GM19438 (cell line): ENCODE results near the gene VAMP3.
A peak's percentile ranks its signal among the peaks of the same experiment; 100 is the strongest.
"Not testable (repeated sequence)": the region's sequence is repeated elsewhere in the genome, so short reads cannot be mapped to it uniquely, and the experiment has no call there.

Source experiments
- ATAC-seq: cut with Tn5 transposase; IDR thresholded peaks from one replicate; pipeline ENCODE4 v1.9.1; 2021; ENCODE audit warnings: low read depth; ENCODE audit not compliant: unreplicated experiment

Gene VAMP3

GRCh38 chr1:7767176-7767575 lies 3.9 kb upstream of the VAMP3 start:
- ATAC-seq, result no peak

GRCh38 chr1:7768583-7768982 lies 2.5 kb upstream of the VAMP3 start:
- ATAC-seq, result no peak

DNA sequence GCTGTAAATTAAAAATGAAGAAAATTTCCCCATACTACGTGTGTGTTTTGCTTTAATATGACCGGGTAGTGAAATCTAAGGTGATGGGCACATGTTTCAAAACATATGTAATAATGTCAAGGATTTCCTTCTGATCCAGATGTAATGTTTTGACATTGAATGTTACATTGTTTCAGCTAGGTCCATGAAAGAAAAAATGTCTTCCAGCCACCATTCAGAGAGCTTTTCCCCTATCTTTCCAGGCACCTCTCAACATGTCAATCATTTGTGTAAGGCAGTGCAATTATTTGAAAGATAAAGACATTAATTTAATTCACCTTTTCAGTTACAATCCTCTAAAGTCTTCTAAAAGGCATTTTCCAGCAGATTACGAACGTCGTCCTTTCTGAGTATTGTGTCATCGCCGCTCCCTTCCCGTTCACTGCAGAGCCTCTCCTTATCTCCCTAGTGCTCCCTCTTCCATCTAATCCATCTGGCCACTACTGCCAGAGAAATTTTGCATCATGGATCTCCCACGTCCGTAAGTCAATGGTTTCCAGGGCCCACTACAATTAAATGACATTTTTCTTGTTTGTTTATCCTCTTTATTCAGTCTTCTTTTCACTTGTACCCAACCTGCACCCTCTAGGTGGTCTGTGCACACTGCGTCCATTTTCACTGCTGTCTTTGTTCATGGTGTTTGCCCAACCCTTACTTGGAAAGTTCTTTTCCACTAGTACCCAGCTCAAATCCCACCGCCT lies 1.3 kb upstream of the VAMP3 start:
- no peak for ATAC-seq

DNA sequence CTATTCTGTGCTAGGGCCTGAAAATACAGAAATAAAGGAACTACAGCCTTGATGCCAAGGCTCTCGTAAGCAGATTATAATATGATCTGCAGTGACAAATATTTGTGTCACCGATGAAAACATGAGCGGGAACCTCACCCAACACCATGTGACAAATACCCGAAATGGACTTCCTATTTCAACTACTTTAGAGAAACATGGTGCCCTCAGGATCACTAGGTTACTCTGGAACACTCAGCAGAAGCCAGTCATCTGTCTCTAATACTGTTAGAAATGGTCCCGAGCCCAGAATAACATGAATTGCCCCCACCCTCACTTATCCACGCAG lies 463 bp upstream of the VAMP3 start:
- ATAC-seq, result peak; percentile 7

DNA sequence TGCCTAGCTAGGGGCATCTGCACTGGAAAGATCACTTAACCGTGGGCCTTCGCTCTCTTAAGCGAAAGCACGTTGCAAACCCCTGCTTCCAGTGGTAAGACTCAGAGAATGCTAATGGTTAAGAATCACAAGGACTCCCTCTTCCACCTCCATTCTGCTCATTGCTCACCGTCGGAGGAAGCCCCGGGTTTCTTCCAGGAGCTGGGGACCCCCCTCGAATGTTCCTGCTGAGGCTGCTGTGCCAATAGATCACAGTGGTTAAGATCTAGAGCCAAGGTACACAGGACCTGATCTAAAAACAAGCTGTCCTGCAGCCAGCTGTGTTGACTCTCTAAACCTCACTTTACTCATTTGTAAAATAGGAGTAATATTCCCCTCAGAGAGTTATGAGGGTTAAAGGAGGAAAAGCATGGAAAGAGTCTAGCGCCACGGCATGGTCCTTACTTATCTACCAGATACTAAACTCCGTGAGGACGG lies 765 bp downstream of the VAMP3 start:
- no peak for ATAC-seq

DNA sequence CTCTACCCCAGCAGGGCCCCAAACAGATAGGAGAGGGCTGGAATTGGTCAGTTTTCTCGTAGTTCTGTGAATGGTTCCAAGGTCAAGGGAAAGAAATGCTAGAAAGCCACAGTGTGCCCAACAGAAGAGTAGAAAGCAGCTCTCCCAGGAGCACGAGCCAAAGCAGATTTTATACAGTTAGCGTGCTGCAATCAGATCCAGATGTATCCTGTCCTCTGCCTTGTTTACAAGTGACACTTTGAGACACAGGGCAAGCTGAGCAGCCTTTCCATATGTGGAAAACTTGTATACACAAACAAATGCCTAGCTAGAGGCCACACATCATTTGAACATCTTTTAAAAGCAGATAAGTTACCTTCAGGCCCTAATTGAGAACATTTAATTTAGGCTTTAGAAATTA lies 6.5 kb downstream of the VAMP3 start:
- ATAC-seq, result no peak

- no peak for ATAC-seq
Observed at GRCh38 chr1:7778133-7778628, 7.1 kb downstream of the VAMP3 start.

- ATAC-seq, result no peak
Observed at GRCh38 chr1:7780976-7781375, 9.9 kb downstream of the VAMP3 start.

- no peak for ATAC-seq
Observed at GRCh38 chr1:7781501-7781900, 10.4 kb downstream of the VAMP3 start.

DNA sequence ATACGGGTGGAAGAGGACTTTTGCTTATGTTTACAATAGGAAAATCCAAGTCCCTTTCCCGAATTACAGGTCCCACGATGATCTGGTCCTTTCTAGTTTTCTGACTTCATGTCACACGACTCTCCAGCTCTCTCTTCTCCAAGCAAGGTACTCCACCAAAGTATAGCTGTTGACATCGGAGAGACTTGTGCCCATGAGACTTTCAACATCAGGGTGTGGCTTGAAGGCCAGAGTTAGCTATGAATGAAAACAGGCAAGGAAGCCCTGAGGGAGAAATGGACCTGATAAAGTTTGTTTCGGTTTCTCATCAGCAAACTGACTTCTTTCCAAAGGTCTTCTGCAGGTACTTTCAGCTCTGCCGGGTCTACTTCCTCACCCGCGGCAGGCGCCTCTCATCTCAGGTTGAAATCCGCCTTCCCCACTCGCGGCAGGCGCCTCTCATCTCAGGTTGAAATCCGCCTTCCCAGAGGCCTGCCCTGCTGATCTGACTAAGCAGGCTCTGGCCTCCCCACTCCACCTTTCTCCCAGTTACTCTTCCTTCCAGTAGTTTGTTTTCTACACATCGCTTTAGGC lies 10.9 kb downstream of the VAMP3 start:
- ATAC-seq, result no peak

GRCh38 chr1:7783178-7783711 lies 12.1 kb downstream of the VAMP3 start:
- ATAC-seq, result no peak

- ATAC-seq, result peak; percentile 83
Observed at GRCh38 chr1:7783826-7784491, 12.9 kb downstream of the VAMP3 start, which contains the start of gene PER3. PER3 (plus strand) TSS chr1:7784291; CDS start chr1:7784878, 587 bp downstream.

DNA sequence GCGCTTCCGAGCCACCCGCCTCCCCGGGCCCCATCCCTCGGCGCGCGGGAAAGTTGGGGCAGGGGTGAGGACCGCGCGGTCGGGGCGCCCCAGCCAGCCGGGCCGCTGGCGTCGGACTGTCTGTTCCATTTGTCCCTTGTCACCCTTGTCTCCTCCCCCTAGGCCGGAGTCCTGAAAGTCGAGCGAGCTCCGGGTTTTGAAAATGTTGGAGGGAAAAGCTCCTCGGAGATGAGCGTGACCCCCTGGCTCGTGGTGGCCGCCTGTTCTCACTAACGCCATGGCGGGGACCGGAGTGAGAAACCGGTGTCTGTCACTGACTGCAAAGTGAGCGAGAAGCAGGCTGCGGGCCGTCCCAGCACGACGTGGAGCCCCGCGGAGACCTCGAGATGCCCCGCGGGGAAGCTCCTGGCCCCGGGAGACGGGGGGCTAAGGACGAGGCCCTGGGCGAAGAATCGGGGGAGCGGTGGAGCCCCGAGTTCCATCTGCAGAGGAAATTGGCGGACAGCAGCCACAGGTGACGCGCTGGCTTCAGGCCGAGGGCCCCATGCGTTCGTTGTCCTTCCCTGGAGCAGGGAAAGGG lies 13.5 kb downstream of the VAMP3 start:
- ATAC-seq, result no peak

DNA sequence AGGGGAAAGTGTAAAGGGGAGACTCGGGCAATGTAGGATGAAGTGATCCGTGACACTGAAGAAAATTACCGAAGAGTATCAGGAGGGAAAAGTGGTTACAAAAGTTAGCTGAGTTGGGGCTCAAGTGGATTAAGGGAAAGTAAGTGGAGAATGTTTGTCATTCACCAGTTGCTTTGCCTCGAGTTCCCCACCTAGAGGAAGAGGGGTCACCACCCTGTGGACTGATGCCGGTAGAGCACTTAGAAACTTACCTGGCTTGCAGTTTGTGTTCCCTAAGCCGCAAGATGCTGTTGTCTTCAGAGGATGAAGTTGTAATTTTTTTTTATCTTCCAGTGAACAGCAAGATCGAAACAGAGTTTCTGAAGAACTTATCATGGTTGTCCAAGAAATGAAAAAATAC lies 14.0 kb downstream of the VAMP3 start:
- no peak for ATAC-seq

DNA sequence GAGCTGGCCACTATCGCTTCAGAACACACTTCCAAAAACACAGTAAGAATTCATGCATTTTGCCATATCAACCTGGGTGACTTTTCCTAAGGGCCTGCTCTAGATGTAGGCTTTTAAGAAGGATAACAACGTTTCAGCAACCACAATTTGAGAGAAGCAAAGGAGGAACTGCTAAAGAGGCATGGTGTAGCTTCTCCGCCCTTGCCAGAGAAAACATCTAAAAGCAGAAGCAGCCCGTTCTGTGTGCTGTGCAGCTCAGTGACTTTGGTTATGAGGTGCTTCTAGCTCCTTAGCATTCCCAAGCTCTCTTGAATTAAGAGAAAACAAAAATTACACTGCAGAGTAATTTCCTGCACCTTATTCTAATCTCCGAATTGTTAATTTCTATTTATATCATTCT lies 15.7 kb downstream of the VAMP3 start:
- ATAC-seq, result no peak

GRCh38 chr1:7789828-7790227 lies 18.7 kb downstream of the VAMP3 start:
- ATAC-seq, result no peak

GRCh38 chr1:7791027-7791426 lies 19.9 kb downstream of the VAMP3 start:
- not testable (repeated sequence) for ATAC-seq

DNA sequence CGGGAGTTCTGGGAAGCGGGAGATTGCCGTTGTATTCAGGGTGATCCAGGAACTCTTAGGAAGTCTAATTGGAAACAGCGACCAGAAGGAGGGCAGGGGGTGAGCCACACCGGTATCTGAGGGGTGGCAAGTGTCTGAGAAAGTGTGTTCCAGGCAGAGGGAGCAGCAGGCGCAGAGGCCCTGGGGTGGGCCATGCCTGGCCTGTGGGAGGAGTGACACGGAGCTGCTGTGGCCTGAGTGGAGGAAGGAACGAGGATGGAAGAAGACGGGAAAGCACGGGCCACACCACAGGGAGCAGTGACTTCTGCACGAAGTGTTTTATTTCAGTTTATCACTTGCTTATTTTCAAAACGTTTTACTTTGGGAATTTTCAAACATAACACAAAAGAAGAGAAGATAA lies 24.3 kb downstream of the VAMP3 start:
- ATAC-seq, result no peak

DNA sequence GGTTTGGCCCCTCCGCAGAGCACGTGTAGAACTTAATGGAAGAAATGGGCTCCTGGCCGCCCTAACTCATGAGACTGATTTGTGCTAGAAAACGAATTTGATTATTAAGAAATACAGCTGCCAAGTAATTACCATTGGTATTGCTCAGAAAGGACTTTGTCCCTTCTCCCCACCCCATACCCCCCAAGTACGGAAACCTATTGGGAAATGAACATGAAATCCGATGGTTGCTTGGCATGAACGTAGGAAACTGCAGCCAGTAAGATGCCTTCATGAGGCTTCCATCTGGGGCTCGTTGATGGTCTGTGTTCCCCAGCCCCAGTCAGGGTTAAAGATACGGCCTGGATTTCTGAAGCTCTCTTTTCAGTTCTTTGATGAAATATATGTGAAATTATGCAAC lies 34.4 kb downstream of the VAMP3 start:
- no peak for ATAC-seq

DNA sequence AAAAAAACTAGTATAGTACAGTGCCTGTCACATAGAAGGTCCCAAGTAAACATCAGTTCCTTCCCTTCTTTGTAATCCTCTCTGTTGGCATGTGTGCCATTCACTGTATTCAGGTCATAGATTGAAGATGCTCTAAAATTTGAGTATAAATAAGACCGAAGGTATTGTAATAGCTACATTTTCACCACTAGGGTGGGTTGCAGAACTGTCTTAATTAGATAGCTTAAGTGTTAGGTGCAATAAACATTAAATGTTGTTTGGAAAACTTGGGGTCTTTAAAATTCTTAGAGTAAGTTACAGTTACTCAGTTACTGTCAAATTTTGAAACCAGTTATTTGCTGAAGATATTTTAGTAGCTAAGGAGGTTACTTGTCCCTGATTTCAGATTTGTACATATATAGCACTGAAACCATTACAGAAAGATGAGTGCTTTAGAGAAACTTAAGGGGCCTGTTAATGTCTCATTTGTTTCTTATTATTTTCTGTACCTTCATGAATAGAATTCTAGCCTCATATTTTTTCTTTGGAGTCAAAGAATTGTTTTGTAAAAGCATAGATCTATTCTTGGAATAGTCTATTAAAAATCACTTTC lies 37.3 kb downstream of the VAMP3 start:
- no peak for ATAC-seq

DNA sequence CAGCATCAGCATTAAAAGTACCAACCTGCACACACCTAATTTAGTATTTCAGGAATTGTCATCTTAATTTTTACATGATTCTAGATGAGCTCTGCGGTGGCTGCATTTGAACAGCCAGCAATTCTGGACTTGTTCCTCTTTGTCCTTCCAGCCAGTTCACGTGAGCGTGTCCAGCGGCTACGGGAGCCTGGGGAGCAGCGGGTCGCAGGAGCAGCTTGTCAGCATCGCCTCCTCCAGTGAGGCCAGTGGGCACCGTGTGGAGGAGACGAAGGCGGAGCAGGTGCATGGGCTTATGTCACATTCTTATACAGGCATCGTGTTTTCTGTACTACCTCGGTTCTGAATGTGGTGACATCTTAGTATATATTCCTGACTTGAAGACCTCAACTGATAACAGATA lies 38.6 kb downstream of the VAMP3 start:
- ATAC-seq, result no peak
